ENCODE measurements around the gene KRT17. TPM values are rescaled to one million over a fixed set of nuclear protein-coding genes. Genes with fewer than 3 reads are reported as not detected.

Gene KRT17
- total RNA-seq: 4.1 and 95.2 TPM in 2 replicates

GRCh38 chr17:41624208-41625101 lies at the start of gene KRT17:
KRT17 (minus strand) TSS chr17:41624575; CDS start chr17:41624509, 66 bp downstream.
- DNase-seq (ENCODE audit: low read depth): no peak

GRCh38 chr17:41672153-41672552 lies 47.8 kb upstream of the KRT17 start:
- DNase-seq (ENCODE audit: low read depth): no peak

- no peak for DNase-seq (ENCODE audit: low read depth)
Observed at GRCh38 chr17:41667280-41668041, 43.1 kb upstream of the KRT17 start.

- DNase-seq (ENCODE audit: low read depth): peak; percentile 43
Observed at GRCh38 chr17:41666708-41667279, 42.4 kb upstream of the KRT17 start.

GRCh38 chr17:41666237-41666641 lies 41.9 kb upstream of the KRT17 start:
- DNase-seq (ENCODE audit: low read depth): peak; percentile 67

- DNase-seq (ENCODE audit: low read depth): peak; percentile 44
Observed at GRCh38 chr17:41665566-41666236, 41.3 kb upstream of the KRT17 start.

GRCh38 chr17:41664587-41665565 lies 40.5 kb upstream of the KRT17 start:
- no peak for DNase-seq (ENCODE audit: low read depth)

GRCh38 chr17:41664172-41664457 lies 39.7 kb upstream of the KRT17 start:
- DNase-seq (ENCODE audit: low read depth): no peak

GRCh38 chr17:41663451-41664171 lies 39.2 kb upstream of the KRT17 start:
- DNase-seq (ENCODE audit: low read depth): no peak

GRCh38 chr17:41660221-41660711 lies 35.9 kb upstream of the KRT17 start:
- no peak for DNase-seq (ENCODE audit: low read depth)

GRCh38 chr17:41659427-41660212 lies 35.2 kb upstream of the KRT17 start:
- DNase-seq (ENCODE audit: low read depth): no peak

- no peak for DNase-seq (ENCODE audit: low read depth)
Observed at GRCh38 chr17:41658846-41659245, 34.5 kb upstream of the KRT17 start.

GRCh38 chr17:41657936-41658335 lies 33.6 kb upstream of the KRT17 start:
- no peak for DNase-seq (ENCODE audit: low read depth)

- DNase-seq (ENCODE audit: low read depth): no peak
Observed at GRCh38 chr17:41657176-41657754, 32.9 kb upstream of the KRT17 start.

- DNase-seq (ENCODE audit: low read depth): no peak
Observed at GRCh38 chr17:41656249-41657023, 32.1 kb upstream of the KRT17 start.

- peak; percentile 92 for DNase-seq (ENCODE audit: low read depth)
Observed at GRCh38 chr17:41655611-41656111, 31.3 kb upstream of the KRT17 start.

GRCh38 chr17:41654678-41655607 lies 30.6 kb upstream of the KRT17 start:
- no peak for DNase-seq (ENCODE audit: low read depth)

Data from renal cortical epithelial cell (primary cell).